Measurements from ENCODE around the gene DNAJC13. TPM values are rescaled to one million over a fixed set of nuclear protein-coding genes. Genes with fewer than 3 reads are reported as not detected.

The DNAJC13 gene
- total RNA-seq, 4 donors from 2014 or later: 20.6 to 52.6 (median 39.7) TPM

- Histone ChIP-seq H3K9me3 (no peaks in the 10 kb centered on the region), H3K4me3 (no peak overlapping the region), H3K36me3 (peaks cover 95% of the 10 kb centered on the region), H3K4me1 (no peaks in the 10 kb centered on the region), H3K27ac (no peak overlapping the region), H3K27me3 (no peaks in the 10 kb centered on the region)
- 98% methylated on average over 3 of the region's 3 CpGs for WGBS
- TF ChIP-seq POLR2AphosphoS5 (IDR thresholded peaks at IDR 0.05): no peak
- no peak for TF ChIP-seq CTCF (IDR thresholded peaks at IDR 0.05)
- TF ChIP-seq EP300 (IDR thresholded peaks at IDR 0.05): no peak
- no peak for TF ChIP-seq POLR2A (IDR thresholded peaks at IDR 0.05)
- DNase-seq (ENCODE audit: low spot score in 2 of 2): no peak
These were observed 81.8 kb downstream of the DNAJC13 start for GRCh38 chr3:132499071-132499470.

DNA sequence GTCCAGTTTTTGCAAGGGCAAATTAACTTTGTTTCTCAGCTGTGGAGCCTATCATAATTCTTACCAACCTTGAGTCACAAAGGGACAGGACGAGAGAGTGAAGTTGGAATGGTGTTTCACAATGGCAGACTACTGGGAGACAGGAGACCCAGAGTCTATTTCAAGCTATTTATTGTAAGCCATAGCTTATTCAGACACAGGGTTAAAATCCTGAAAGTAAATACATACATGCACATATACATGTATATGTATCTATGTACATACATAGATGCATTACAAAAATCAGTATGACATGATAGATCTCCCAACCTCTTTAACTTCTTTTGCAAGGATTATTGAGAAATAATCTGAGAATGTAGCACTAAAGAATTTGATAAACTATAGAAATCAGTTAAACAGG is 86.3 kb downstream of the DNAJC13 start:
- Histone ChIP-seq H3K4me1 (no peaks in the 10 kb centered on the region), H3K36me3 (peaks cover 99% of the 10 kb centered on the region), H3K27ac (no peak overlapping the region), H3K4me3 (no peak overlapping the region), H3K27me3 (no peaks in the 10 kb centered on the region), H3K9me3 (no peaks in the 10 kb centered on the region)
- DNase-seq (ENCODE audit: low spot score in 2 of 2): no peak
- WGBS: 81% methylated on average over 1 of the region's 1 CpG
- no peak for TF ChIP-seq EP300 (IDR thresholded peaks at IDR 0.05)
- no peak for TF ChIP-seq POLR2AphosphoS5 (IDR thresholded peaks at IDR 0.05)
- no peak for TF ChIP-seq CTCF (IDR thresholded peaks at IDR 0.05)
- no peak for TF ChIP-seq POLR2A (IDR thresholded peaks at IDR 0.05)

GRCh38 chr3:132504375-132504933 is 87.2 kb downstream of the DNAJC13 start:
- Histone ChIP-seq H3K9me3 (no peaks in the 10 kb centered on the region), H3K4me1 (no peaks in the 10 kb centered on the region), H3K4me3 (no peak overlapping the region), H3K27ac (no peak overlapping the region), H3K27me3 (no peaks in the 10 kb centered on the region), H3K36me3 (peaks cover 99% of the 10 kb centered on the region)
- TF ChIP-seq CTCF (IDR thresholded peaks at IDR 0.05): no peak
- no peak for TF ChIP-seq EP300 (IDR thresholded peaks at IDR 0.05)
- no peak for DNase-seq (ENCODE audit: low spot score in 2 of 2)

GRCh38 chr3:132507657-132508056 is 90.4 kb downstream of the DNAJC13 start:
- no peak for DNase-seq (ENCODE audit: low spot score in 2 of 2)
- H3K4me1 ChIP-seq: no peaks in the 10 kb centered on the region
- no peaks in the 10 kb centered on the region for H3K27me3 ChIP-seq
- peaks cover 91% of the 10 kb centered on the region for H3K36me3 ChIP-seq
- H3K9me3 ChIP-seq: no peaks in the 10 kb centered on the region
- TF ChIP-seq POLR2A (IDR thresholded peaks at IDR 0.05): no peak
- TF ChIP-seq CTCF (IDR thresholded peaks at IDR 0.05): no peak
- no peak for TF ChIP-seq POLR2AphosphoS5 (IDR thresholded peaks at IDR 0.05)
- no peak for TF ChIP-seq EP300 (IDR thresholded peaks at IDR 0.05)
- no peak overlapping the region for H3K27ac ChIP-seq
- WGBS: 94% methylated on average over 4 of the region's 4 CpGs
- H3K4me3 ChIP-seq: no peak overlapping the region

- DNase-seq (ENCODE audit: low spot score in 2 of 2): no peak
- Histone ChIP-seq H3K36me3 (peaks cover 91% of the 10 kb centered on the region), H3K4me3 (no peak overlapping the region), H3K27ac (no peak overlapping the region), H3K9me3 (no peaks in the 10 kb centered on the region), H3K27me3 (no peaks in the 10 kb centered on the region), H3K4me1 (no peaks in the 10 kb centered on the region)
- WGBS: 97% methylated on average over 1 of the region's 1 CpG
- TF ChIP-seq CTCF (IDR thresholded peaks at IDR 0.05) (no peak), POLR2AphosphoS5 (IDR thresholded peaks at IDR 0.05) (no peak), POLR2A (IDR thresholded peaks at IDR 0.05) (no peak), EP300 (IDR thresholded peaks at IDR 0.05) (no peak)
These were observed 91.8 kb downstream of the DNAJC13 start for GRCh38 chr3:132509096-132509495.

All from suprapubic skin (tissue), 4 donors.